Fibroblast of skin of abdomen (primary cell): Measurements from ENCODE around the gene CFAP20DC.
"Not testable (repeated sequence)": the region's sequence is repeated elsewhere in the genome, so short reads cannot be mapped to it uniquely, and the experiment has no call there.

ENCODE experiments used
- DNase-seq: peaks from one replicate; pipeline ENCODE4 v3.0.0-alpha.2; 2013

The CFAP20DC gene

DNA sequence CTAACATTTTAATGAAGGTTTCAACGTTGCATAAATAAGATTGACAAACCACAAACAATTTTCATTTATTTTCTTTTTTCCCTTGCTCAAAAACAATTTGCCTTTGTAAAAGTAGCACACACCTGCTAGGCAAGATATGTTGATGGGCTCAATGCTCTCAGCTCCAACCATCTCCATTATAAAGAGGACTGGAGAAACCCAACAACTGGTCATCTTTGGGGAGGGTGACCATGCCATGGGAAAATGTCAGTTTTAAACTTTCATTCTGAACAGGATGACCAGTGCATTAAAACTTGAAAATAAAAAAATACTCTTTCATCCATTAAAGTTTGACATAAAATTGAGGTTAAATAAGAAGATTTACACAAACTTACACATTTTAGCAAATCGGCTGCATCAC is 183.7 kb downstream of the CFAP20DC start:
- DNase-seq = no peak

DNA sequence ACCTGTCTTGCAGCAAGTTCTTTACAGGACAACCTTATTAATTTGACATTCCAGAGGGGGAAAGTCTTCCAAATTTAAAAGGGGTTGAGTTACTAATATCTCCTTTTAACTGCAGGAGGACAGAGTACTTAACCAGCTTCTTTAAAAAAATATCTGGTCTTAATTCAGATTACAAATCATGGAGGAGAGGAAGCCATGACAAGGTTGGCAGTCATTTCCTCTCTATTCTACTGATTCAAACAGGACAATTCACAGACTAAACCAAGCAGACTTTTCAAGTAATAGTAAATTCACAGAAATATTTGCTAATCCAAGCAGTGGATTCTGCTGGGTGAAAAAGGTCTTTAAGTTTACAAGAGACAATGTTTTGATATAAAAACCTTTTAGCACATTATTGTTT is 185.3 kb downstream of the CFAP20DC start:
- no peak for DNase-seq

DNA sequence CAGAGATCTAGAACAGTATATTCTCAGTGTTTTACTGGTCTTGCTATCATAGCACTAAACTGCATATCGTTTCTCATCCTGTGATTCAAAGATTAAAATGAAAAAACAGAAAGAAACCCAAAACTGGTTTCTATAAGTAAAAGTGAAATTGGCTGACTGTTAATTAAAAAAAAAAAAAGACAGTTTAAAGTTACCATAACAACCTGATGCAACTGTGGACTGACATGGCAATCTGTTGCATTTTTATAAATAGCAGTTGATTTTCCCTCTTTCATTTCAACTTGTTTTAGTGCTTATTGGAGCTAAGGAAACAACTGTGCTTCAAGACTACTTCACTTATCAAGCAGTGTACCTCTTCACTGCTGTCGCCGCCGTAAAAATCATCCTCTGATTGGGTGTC is 186.6 kb downstream of the CFAP20DC start:
- DNase-seq = no peak

DNA sequence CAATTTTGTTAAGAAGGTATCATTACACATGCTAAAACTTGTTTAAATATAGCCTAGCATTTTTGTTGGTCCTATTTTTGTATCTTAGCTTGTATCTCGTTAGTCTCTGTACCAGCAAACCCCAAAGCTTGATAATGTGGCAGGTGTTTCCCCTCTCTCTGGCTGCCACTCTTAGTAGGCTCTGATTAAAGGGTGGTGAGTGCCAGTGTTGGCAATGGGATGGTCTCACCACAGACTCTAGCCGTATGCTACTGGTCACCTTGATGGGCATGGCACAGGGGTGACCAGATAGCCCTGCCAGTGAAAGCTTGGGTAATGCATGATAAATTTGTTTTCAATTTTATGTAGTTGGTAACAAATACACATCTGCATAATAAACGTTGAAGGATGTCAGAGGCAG is 188.3 kb downstream of the CFAP20DC start:
- DNase-seq = no peak

DNA sequence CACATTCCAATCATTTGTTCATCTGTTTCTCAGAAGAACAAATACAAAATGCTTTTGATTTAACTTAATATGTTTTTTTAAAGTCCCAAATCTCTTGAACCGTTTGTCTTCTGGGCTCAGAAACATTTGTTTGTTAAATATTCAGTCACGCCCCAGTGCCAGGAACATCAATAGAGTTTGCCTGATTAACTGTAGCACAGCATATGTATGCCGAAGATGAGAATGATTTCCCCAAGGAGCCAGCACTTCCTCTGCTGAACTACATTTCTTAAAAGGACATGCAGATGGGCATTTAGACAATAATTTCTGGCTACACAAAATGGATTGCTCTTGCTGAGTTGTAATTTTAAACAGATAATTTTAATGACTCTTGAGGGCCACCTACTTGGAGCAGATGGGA is 191.7 kb downstream of the CFAP20DC start:
- no peak for DNase-seq

DNA sequence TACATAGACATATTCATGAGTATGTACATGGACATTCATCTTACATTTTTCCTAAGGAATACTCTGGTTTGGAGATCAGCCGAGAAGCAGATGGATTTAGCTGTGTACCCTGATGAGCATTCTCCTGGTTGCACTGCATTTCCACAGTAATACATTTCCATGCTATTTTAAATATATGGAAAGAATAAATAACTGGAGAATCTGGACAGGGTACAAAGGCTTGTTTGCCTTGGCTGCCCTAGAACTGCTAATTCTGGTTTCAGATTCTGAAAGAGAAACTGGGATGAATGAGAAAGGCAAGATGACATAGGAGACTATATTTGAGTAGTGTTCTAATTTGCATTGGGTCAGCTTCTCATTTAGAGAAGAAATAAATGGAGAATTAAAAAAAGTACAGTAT is 192.4 kb downstream of the CFAP20DC start:
- no peak for DNase-seq

DNA sequence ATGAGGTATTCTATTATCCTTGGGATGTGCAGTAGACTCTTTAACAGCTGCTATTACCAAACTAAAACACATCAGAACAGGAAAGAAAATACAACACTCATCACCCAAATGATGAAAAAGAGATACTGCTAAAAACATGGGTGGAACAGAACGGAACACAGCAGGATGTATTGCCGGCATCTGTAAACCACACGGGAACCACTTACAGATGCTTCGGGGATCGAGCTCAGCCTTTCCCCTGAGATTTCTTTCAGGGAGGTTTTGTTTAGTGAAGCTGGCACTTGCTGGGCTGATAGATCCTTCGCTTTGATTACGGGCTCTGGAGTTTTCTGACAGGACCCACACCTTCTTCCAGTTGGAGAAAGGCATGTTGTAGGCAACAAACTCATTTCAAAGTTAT is 201.0 kb downstream of the CFAP20DC start:
- DNase-seq = peak; percentile 10

DNA sequence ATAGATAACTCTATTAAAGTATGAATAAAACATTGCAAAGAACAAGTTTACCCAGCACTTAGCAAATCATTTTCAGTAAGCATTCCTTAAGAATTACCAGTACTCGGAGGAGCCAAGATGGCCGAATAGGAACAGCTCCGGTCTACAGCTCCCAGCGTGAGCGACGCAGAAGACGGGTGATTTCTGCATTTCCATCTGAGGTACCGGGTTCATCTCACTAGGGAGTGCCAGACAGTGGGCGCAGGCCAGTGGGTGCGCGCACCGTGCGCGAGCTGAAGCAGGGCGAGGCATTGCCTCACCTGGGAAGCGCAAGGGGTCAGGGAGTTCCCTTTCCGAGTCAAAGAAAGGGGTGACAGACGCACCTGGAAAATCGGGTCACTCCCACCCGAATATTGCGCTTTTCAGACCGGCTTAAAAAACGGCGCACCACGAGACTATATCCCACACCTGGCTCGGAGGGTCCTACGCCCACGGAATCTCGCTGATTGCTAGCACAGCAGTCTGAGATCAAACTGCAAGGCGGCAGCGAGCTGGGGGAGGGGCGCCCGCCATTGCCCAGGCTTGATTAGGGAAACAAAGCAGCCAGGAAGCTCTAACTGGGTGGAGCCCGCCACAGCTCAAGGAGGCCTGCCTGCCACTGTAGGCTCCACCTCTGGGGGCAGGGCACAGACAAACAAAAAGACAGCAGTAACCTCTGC is 207.6 kb downstream of the CFAP20DC start:
- DNase-seq = not testable (repeated sequence)

DNA sequence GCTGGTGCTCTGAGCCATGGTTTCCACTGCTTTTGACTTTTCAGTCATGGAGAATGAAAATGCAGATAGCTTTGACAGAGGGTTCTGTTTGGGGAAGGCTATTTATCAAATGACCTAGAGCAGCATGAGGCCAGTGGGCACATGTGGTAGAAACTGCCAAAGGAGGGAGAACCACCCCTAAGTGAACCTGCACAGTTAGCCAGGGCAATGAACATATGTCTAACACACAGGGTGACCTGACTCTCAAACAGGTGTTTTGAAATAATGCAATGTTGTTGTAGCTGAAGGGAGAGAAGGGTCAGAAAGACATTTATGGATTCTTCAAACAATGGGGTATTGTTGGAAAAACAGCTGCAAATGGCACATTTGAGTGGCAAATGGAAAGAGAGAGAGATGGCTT is 208.9 kb downstream of the CFAP20DC start:
- no peak for DNase-seq

DNA sequence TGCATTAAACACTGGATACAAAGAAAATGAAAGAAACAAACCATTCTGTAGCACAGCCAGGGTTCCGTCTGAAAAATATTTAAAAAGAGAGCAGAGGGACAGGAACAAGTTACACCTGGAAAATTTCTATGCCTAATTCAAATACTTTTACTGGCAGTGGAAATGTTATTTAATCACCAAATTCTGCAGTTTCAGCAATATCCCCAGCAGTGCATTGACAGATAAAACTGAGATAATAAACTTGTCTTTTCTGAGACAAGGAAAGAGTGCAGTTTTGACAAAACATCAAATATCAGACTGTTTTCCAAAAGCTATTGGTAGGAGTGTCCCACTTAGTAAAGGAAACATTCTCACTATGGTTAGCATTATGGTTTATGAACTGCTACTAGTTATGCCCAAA is 209.9 kb downstream of the CFAP20DC start:
- DNase-seq = no peak

DNA sequence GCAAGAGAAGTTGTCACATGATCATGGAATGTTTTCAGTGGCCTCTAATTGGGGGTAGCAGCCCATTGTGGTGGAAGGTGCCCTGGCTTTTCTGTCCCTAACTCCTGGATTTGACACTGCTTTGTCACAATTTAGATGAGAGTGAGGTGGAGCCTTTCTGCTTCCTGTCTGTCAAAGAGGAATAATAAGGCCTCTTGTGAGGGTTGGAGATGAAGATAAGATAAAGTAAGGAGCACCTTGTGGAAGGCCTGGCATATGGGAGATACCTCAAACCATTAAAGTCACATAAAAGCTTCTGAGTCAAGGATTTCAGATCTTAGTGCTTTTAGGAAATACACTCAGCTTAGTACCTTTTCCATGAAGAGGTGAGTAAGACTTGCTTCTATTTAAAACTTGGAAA is 210.6 kb downstream of the CFAP20DC start:
- DNase-seq = no peak

DNA sequence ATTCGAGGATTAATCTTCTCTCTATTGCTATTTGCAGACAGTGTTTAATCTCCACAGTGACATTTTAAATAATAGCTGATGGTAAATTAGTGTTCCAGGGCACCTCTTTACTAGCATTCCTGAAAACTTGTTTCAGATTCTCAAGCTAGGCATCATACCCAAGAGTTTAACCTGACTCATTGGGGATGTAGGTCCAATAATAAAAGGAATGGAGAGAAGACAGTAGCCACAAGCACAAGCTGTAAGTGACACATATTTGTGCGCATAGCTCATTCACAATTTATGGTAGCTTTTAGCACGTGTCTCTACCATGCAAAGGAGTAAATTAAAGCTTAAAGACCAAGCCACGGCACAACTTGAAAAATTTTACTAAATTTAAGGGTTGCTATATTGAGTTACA is 212.0 kb downstream of the CFAP20DC start:
- peak; percentile 27 for DNase-seq

DNA sequence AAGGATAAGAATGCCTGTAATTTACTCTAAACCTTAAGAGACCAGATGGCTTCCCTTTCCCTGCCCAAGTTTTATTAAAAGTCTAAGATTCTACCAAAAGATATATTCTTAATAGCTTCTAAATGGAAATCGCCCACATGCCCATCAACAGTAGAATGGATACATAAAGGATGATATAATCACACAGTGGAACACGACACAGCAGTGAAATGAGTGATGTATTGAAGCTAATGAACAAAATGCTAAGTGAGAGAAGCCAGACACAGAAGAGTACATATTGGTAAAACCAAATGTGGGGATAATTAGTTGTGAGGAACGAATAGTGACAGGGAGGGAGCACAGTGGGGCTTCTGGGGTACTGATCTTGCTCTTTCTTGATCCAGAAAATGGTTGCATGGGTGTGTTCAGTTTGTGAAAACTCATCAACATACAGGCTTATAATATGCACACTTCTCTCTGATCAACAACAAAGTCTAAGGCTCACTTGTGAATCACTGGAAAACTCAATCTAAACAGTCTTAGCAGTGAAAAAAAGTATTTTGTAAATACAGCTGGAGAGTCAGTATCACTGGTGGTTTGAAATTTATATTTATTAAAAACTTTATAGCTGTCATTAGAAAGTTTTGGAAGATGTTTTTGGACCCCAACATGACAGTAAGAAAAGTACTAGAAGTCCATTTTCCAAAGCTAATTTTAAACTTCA is 212.5 kb downstream of the CFAP20DC start:
- no peak for DNase-seq

DNA sequence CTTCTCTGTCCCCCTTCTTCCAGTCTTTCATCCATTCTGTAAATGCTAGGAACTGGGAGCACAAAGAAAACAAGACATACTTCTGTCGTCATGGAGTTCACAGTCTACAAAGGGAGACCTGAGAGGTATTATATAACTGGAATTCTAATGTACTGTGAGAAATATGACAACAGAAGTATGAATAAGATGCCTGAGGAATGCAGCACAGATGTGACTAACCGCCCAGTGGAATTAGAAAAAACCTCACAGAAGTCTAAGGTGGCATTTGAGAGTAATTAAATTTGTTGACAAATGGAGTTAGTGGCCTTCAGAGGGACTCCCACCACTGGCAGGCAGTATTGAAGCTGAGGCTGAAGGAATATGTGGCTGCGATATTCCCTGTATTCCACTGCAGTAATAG is 214.7 kb downstream of the CFAP20DC start:
- DNase-seq = peak; percentile 76

DNA sequence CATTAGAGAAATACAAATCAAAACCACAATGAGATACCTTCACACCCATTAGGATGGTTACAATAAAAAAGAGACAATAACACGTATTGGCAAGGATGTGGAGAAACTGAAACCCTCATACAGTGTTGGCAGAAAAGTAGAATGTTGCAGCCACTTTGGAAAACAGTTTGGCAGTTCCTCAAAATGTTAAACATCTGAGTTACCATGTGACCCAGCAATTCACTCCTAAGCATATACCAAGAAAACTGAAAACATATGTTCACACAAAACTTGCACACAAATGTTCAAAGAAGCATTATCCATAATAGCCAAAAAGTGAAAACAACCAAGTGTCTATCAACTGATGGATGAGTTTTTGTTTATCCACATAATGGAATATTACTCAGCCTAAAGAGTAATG is 216.3 kb downstream of the CFAP20DC start:
- peak; percentile 56 for DNase-seq

DNA sequence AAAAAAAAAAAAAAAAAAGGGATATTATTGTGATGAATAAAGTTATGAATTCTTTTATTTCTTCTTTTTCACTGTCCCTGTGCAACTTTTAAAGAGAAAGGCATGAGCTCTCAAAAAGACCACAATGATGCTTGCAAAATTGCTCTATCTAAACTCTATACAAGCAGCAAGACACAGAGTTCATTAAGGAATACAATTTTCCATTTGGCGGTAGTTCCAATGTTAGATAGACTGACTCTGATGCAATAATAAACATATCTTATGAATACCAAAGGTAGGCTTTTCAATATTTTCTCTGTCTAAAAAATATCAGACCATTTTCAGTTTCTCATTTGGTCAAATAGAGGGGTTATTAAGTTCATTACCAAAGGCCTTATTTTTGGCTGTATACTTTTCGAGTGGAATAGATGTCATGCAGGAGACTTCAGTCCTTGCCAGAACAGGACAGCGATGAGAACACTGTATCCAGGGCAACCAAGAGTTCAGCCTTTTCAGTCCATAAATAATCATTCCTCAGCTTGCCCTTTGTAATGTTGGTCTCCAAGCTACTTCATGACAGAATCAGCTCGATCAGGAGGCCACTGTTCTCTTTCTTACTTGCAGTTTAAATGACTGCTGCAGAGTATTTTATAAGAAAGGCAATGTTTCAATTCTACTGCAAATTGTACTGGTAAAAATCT is 220.4 kb downstream of the CFAP20DC start:
- DNase-seq = no peak

DNA sequence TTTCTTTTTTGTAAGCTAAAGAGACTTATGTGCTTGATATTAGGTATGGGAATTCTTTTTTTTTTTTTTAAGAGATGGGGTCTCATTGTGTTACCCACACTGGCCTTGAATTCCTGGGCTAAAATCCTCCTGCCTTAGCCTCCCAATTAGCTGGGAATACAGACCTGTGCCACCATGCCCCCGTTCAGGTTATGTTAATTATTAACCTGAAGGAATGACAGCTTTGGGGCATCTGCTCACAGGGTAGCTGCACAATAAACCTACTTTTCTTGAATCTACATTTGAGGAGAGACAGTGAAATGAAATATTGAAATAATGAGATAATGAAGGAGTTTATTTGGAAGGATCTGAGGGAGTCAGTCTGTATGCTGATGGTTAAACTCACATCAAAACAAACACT is 225.0 kb downstream of the CFAP20DC start:
- DNase-seq = no peak

DNA sequence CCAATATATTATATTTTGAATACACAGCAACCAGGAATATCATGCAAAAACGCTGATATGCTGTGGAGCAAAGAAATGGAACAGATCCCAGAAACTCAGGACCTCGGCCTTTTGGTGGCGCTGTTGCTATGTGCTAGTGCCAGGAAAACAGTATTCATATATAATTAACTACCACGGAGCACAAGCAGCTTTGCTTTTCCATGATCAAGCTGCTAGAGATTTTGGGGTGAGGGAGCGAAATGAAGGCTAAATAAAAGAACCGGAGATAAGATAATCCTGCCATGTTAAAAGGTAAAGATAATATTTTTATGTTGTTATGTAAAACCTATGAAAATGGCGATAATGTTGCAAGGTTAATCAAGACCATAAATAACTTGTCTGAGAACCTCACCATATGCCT is 225.5 kb downstream of the CFAP20DC start:
- DNase-seq = peak; percentile 67

DNA sequence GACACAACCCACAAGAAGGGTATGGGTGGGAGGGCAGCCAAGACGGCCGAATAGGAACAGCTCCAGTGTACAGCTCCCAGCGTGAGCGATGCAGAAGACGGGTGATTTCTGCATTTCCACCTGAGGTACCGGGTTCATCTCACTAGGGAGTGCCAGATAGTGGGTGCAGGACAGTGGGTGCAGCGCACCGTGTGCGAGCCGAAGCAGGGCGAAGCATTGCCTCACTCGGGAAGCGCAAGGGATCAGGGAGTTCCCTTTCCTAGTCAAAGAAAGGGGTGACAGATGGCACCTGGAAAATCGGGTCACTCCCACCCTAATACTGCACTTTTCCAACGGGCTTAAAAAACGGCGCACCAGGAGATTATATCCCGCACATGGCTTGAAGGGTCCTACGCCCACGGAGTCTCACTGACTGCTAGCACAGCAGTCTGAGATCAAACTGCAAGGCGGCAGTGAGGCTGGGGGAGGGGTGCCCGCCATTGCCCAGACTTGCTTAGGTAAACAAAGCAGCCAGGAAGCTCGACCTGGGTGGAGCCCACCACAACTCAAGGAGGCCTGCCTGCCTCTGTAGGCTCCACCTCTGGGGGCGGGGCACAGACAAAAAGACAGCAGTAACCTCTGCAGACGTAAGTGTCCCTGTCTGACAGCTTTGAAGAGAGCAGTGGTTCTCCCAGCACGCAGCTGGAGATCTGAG is 243.1 kb downstream of the CFAP20DC start:
- not testable (repeated sequence) for DNase-seq

DNA sequence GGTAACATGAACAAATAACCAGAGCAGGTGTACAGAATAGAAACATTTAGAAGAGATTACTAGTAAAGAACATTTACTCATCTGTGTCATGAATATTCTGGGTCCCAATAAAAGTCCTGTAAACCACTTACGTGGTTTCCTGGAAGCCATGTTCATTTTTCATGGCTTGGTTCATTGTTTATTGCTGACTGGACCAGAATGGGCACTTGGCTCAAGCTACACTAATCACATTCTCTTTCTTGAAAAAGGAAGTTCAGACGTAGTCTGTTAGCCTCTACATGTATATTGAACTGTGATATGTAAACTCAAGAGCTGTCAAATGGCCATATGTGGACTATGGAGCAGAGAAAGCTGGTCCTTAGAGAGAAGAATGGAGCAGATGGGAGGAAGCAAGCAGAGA is 244.9 kb downstream of the CFAP20DC start:
- no peak for DNase-seq

DNA sequence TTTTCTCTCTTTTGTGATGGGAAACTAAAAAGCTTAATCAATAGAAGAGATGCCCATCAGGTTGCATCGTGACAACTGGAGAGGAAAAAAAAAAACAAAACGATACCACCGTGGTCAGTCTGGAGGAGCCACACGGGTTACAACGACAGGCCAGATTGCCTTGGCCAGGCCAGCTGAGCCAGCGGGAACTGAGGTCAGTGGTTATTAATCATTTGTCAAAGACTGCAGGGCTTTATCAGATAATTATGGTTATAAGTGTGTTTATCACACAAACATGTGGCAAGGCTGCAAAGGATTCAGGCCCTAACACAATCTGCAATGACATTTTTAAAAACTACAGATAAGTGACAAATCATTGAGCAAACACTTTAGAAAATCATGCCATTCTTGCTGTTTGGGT is 248.3 kb downstream of the CFAP20DC start:
- DNase-seq = no peak

DNA sequence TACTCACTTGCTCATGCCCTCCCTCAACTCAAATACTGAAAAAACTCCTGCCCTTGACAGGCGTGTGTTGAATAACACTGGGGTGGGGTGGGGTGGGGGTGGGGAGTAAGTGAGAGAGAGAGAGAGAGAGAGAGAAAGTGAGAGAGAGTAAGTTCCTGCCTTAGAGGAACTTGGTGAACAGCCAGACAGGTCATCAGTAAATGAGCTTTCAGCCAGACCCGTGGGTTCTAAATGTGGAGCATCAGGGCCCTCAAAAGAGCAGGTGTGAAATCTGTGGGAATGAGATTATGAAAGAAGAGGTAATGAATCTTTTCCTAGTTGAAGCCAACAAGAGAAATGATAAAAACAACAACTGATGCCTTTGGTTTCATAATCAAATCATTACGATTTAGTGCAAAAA is 248.9 kb downstream of the CFAP20DC start:
- DNase-seq = no peak

DNA sequence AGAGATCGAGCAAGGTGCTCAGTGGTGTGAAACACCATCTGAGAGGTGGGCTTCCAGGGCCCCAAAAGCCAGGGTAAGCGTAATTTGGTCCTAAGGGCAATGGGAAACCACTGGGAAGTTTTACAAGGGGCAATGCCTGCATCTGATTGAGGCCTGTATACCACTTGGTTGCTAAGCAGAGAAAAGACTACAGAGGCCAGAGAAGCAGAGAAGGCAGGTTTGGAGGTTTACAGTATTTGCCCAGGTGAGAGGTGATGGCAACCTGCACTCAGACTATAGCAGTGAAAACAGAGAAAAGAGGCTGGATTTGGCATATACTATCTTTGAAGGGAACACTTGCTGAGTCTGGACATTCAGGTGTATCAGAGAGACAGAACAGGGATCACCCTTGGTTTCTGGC is 249.8 kb downstream of the CFAP20DC start:
- no peak for DNase-seq
